ENCODE results near the gene OXTR.
A peak's percentile ranks its signal among the peaks of the same experiment; 100 is the strongest.

Gene OXTR

GRCh38 chr3:8712045-8712907 is 57.1 kb downstream of the OXTR start:
- no peak overlapping the region for H3K9ac ChIP-seq (ENCODE audit: low read length)
- WGBS (ENCODE audit: extremely low coverage, insufficient coverage, low lambda C conversion rate), result no CpG with 5 or more reads among the region's 9 CpGs
- H2BK120ac ChIP-seq (ENCODE audit: low read depth, low read length), result no peak overlapping the region
- no peaks in the 10 kb centered on the region for H3K36me3 ChIP-seq (ENCODE audit: control insufficient read depth, insufficient read depth, low read length)
- no peak overlapping the region for H2AK5ac ChIP-seq (ENCODE audit: low read length)
- no peaks in the 10 kb centered on the region for H3K4me1 ChIP-seq (ENCODE audit: control insufficient read depth, low read depth, low read length)
- no peak overlapping the region for H3K23ac ChIP-seq (ENCODE audit: low read length)
- H3K4me3 ChIP-seq (ENCODE audit: low read length), result no peak overlapping the region
- no peak overlapping the region for H2BK5ac ChIP-seq (ENCODE audit: low read length)
- H3K27me3 ChIP-seq (ENCODE audit: insufficient read depth, low read length, poor library complexity), result peaks cover 3% of the 10 kb centered on the region
- no peaks in the 10 kb centered on the region for H3K79me2 ChIP-seq (ENCODE audit: control insufficient read depth, insufficient read depth, low read length)
- no peaks in the 10 kb centered on the region for H3K79me1 ChIP-seq (ENCODE audit: low read length)
- no peak overlapping the region for H3K56ac ChIP-seq (ENCODE audit: low read length)
- H3K27ac ChIP-seq (ENCODE audit: low read depth, low read length), result no peak overlapping the region
- no peak overlapping the region for H3K4ac ChIP-seq (ENCODE audit: low read depth, low read length)
- H3K18ac ChIP-seq (ENCODE audit: low read length), result no peak overlapping the region
- H2BK15ac ChIP-seq (replicated peaks; ENCODE audit: low read depth), result no peak overlapping the region
- H3K4me2 ChIP-seq (ENCODE audit: low read length), result no peak overlapping the region
- no peak overlapping the region for H4K5ac ChIP-seq (ENCODE audit: low read length)
- no peak overlapping the region for H4K8ac ChIP-seq (ENCODE audit: low read depth, low read length)
- DNase-seq, result no peak

- no CpG with 5 or more reads among the region's 8 CpGs for WGBS (ENCODE audit: extremely low coverage, insufficient coverage, low lambda C conversion rate)
- Histone ChIP-seq H3K4me3 (ENCODE audit: low read length) (no peak overlapping the region), H3K27ac (ENCODE audit: low read depth, low read length) (no peak overlapping the region), H3K4me2 (ENCODE audit: low read length) (no peak overlapping the region), H3K9ac (ENCODE audit: low read length) (no peak overlapping the region), H2BK5ac (ENCODE audit: low read length) (no peak overlapping the region), H3K4me1 (ENCODE audit: control insufficient read depth, low read depth, low read length) (no peaks in the 10 kb centered on the region), H3K56ac (ENCODE audit: low read length) (no peak overlapping the region), H3K4ac (ENCODE audit: low read depth, low read length) (no peak overlapping the region), H4K5ac (ENCODE audit: low read length) (no peak overlapping the region), H3K18ac (ENCODE audit: low read length) (no peak overlapping the region), H3K23ac (ENCODE audit: low read length) (no peak overlapping the region), H2BK15ac (replicated peaks; ENCODE audit: low read depth) (no peak overlapping the region), H4K8ac (ENCODE audit: low read depth, low read length) (no peak overlapping the region), H3K79me1 (ENCODE audit: low read length) (no peaks in the 10 kb centered on the region), H3K79me2 (ENCODE audit: control insufficient read depth, insufficient read depth, low read length) (no peaks in the 10 kb centered on the region), H2BK120ac (ENCODE audit: low read depth, low read length) (no peak overlapping the region), H3K36me3 (ENCODE audit: control insufficient read depth, insufficient read depth, low read length) (no peaks in the 10 kb centered on the region), H2AK5ac (ENCODE audit: low read length) (no peak overlapping the region), H3K27me3 (ENCODE audit: insufficient read depth, low read length, poor library complexity) (peaks cover 3% of the 10 kb centered on the region)
- no peak for DNase-seq
These were observed 59.5 kb downstream of the OXTR start for GRCh38 chr3:8709801-8710507.

- Histone ChIP-seq H2BK15ac (replicated peaks; ENCODE audit: low read depth) (no peak overlapping the region), H3K23ac (ENCODE audit: low read length) (no peak overlapping the region), H3K27ac (ENCODE audit: low read depth, low read length) (no peak overlapping the region), H3K36me3 (ENCODE audit: control insufficient read depth, insufficient read depth, low read length) (no peaks in the 10 kb centered on the region), H3K79me1 (ENCODE audit: low read length) (no peaks in the 10 kb centered on the region), H3K4me3 (ENCODE audit: low read length) (no peak overlapping the region), H2BK5ac (ENCODE audit: low read length) (no peak overlapping the region), H3K4ac (ENCODE audit: low read depth, low read length) (no peak overlapping the region), H3K79me2 (ENCODE audit: control insufficient read depth, insufficient read depth, low read length) (no peaks in the 10 kb centered on the region), H2AK5ac (ENCODE audit: low read length) (no peak overlapping the region), H2BK120ac (ENCODE audit: low read depth, low read length) (no peak overlapping the region), H3K4me1 (ENCODE audit: control insufficient read depth, low read depth, low read length) (no peaks in the 10 kb centered on the region), H3K56ac (ENCODE audit: low read length) (no peak overlapping the region), H3K4me2 (ENCODE audit: low read length) (no peak overlapping the region), H3K18ac (ENCODE audit: low read length) (no peak overlapping the region), H3K27me3 (ENCODE audit: insufficient read depth, low read length, poor library complexity) (peaks cover 3% of the 10 kb centered on the region), H4K5ac (ENCODE audit: low read length) (no peak overlapping the region), H4K8ac (ENCODE audit: low read depth, low read length) (no peak overlapping the region), H3K9ac (ENCODE audit: low read length) (no peak overlapping the region)
- no CpG with 5 or more reads among the region's 5 CpGs for WGBS (ENCODE audit: extremely low coverage, insufficient coverage, low lambda C conversion rate)
- DNase-seq, result no peak
These were observed 60.1 kb downstream of the OXTR start for GRCh38 chr3:8709287-8709686.

- no peak overlapping the region for H3K27ac ChIP-seq (ENCODE audit: low read depth, low read length)
- no peak overlapping the region for H3K4me2 ChIP-seq (ENCODE audit: low read length)
- H3K36me3 ChIP-seq (ENCODE audit: control insufficient read depth, insufficient read depth, low read length), result no peaks in the 10 kb centered on the region
- no peaks in the 10 kb centered on the region for H3K79me1 ChIP-seq (ENCODE audit: low read length)
- H3K4ac ChIP-seq (ENCODE audit: low read depth, low read length), result no peak overlapping the region
- no peaks in the 10 kb centered on the region for H3K79me2 ChIP-seq (ENCODE audit: control insufficient read depth, insufficient read depth, low read length)
- no peak overlapping the region for H3K56ac ChIP-seq (ENCODE audit: low read length)
- no peak overlapping the region for H2AK5ac ChIP-seq (ENCODE audit: low read length)
- no peak overlapping the region for H4K5ac ChIP-seq (ENCODE audit: low read length)
- no CpG with 5 or more reads among the region's 3 CpGs for WGBS (ENCODE audit: extremely low coverage, insufficient coverage, low lambda C conversion rate)
- no peak overlapping the region for H2BK120ac ChIP-seq (ENCODE audit: low read depth, low read length)
- no peak for DNase-seq
- no peak overlapping the region for H2BK15ac ChIP-seq (replicated peaks; ENCODE audit: low read depth)
- H3K4me1 ChIP-seq (ENCODE audit: control insufficient read depth, low read depth, low read length), result no peaks in the 10 kb centered on the region
- H3K4me3 ChIP-seq (ENCODE audit: low read length), result no peak overlapping the region
- H3K27me3 ChIP-seq (ENCODE audit: insufficient read depth, low read length, poor library complexity), result peaks cover 2% of the 10 kb centered on the region
- no peak overlapping the region for H3K23ac ChIP-seq (ENCODE audit: low read length)
- H3K9ac ChIP-seq (ENCODE audit: low read length), result no peak overlapping the region
- no peak overlapping the region for H4K8ac ChIP-seq (ENCODE audit: low read depth, low read length)
- no peak overlapping the region for H2BK5ac ChIP-seq (ENCODE audit: low read length)
- H3K18ac ChIP-seq (ENCODE audit: low read length), result no peak overlapping the region
These were observed 63.8 kb downstream of the OXTR start for GRCh38 chr3:8705575-8705974.

GRCh38 chr3:8702560-8702959 is 66.9 kb downstream of the OXTR start:
- no CpG with 5 or more reads among the region's 3 CpGs for WGBS (ENCODE audit: extremely low coverage, insufficient coverage, low lambda C conversion rate)
- Histone ChIP-seq H3K4me2 (ENCODE audit: low read length) (no peak overlapping the region), H3K4me1 (ENCODE audit: control insufficient read depth, low read depth, low read length) (no peaks in the 10 kb centered on the region), H4K8ac (ENCODE audit: low read depth, low read length) (no peak overlapping the region), H4K5ac (ENCODE audit: low read length) (no peak overlapping the region), H3K23ac (ENCODE audit: low read length) (no peak overlapping the region), H3K4ac (ENCODE audit: low read depth, low read length) (no peak overlapping the region), H3K27ac (ENCODE audit: low read depth, low read length) (no peak overlapping the region), H2BK5ac (ENCODE audit: low read length) (no peak overlapping the region), H3K4me3 (ENCODE audit: low read length) (no peak overlapping the region), H2BK15ac (replicated peaks; ENCODE audit: low read depth) (no peak overlapping the region), H2AK5ac (ENCODE audit: low read length) (no peak overlapping the region), H3K79me2 (ENCODE audit: control insufficient read depth, insufficient read depth, low read length) (no peaks in the 10 kb centered on the region), H3K79me1 (ENCODE audit: low read length) (no peaks in the 10 kb centered on the region), H3K18ac (ENCODE audit: low read length) (no peak overlapping the region), H3K56ac (ENCODE audit: low read length) (no peak overlapping the region), H3K36me3 (ENCODE audit: control insufficient read depth, insufficient read depth, low read length) (no peaks in the 10 kb centered on the region), H3K9ac (ENCODE audit: low read length) (no peak overlapping the region), H2BK120ac (ENCODE audit: low read depth, low read length) (no peak overlapping the region), H3K27me3 (ENCODE audit: insufficient read depth, low read length, poor library complexity) (no peaks in the 10 kb centered on the region)
- DNase-seq, result peak; percentile 40

All from mesendoderm (in vitro differentiated cells).